ENCODE data around the gene CDKN1C.

Gene CDKN1C

DNA sequence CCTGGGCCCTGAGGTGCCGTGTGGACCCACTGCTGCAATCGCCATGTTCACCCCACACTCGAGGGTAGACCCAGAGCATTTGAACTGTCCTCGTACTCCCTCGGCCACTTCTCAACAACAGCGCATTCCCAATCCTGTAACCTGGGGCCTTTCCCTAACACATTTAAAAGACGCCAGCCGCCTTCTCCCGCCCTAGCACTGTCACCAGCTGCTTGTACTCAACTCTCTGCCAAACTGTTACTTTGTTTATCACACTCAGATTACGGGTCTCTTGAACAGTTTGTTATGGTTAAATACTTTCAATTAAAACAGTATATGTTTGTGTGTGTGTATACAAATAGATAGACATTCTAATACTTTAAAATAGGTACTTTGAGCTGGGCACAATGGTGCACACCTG lies 20.7 kb downstream of the CDKN1C start:
- Histone ChIP-seq H4K20me1 (no peaks in the 10 kb centered on the region), H3K27me3 (peaks cover 26% of the 10 kb centered on the region), H3K4me1 (peaks cover 50% of the 10 kb centered on the region)

GRCh38 chr11:2863276-2863618 lies 22.3 kb downstream of the CDKN1C start:
- Histone ChIP-seq H3K27ac (no peak overlapping the region; the same call in 1 of the 2 replicates), H3K9ac (no peak overlapping the region), H3K36me3 (no peaks in the 10 kb centered on the region), H3K4me1 (peaks cover 45% of the 10 kb centered on the region), H3K4me2 (peak overlapping the region; percentile 30; the same call in 1 of the 2 replicates), H4K20me1 (no peaks in the 10 kb centered on the region), H3K9me3 (no peaks in the 10 kb centered on the region), H3K4me3 (no peak overlapping the region), H3K27me3 (peaks cover 11% of the 10 kb centered on the region; the same call in 1 of the 2 replicates)
- no peak for TF ChIP-seq Cebpa-rat (IDR thresholded peaks at IDR 0.05)

More for the DNA sequence above, 20.7 kb downstream of the CDKN1C start:
- no peak for TF ChIP-seq Cebpa-rat (IDR thresholded peaks at IDR 0.05)
- H3K27ac ChIP-seq: no peak overlapping the region
- H3K9me3 ChIP-seq: no peaks in the 10 kb centered on the region
- H3K9ac ChIP-seq: no peak overlapping the region
- H3K4me3 ChIP-seq: no peak overlapping the region
- peak overlapping the region; percentile 62 for H3K4me2 ChIP-seq
- H3K36me3 ChIP-seq: no peaks in the 10 kb centered on the region

DNA sequence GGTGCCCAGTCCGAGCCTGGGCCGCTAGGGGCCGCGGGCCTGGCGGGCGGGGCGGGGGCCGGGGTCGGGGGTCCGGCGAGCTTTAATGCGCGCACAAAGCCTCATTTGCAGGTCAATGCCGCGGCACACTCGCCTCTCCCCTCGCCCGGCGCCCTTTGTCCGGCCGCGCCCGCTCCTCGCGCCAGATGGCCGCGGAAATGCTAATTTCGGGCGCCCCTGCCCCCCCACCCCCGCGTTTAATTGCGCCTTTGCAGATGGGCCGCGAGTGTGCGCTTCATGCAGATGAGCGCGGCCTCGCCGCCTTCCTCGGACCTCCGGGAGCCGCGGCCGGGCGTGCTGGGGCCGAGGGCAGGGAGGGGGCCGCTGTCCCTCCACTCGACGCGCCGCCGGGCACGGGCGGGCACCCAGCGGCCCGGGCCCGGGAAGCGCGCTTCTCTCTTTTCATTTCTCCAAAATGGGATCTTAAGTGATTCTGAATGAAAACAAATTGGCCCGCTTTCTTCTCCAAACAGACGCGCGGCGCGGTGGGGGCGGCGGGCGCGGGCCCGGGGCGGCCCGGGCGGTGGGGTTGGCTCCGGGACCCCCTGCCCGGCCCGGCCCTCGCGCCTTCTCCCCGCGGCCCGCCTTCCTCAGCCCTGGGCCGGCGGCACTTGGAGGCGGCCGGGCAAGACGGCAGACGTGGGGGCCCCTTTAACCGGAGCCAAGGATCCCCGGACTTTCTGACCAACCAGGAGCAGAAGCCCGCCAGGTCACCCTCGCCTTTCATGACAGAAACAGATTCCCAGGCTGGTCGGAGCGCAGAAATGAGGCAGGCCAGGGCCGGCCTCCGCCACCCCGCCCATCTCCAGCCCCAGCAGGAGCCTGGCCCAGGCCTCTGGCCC lies 22.9 kb downstream of the CDKN1C start:
- H4K20me1 ChIP-seq: no peaks in the 10 kb centered on the region
- no peaks in the 10 kb centered on the region for H3K9me3 ChIP-seq
- H3K27ac ChIP-seq: no peak overlapping the region; the same call in 1 of the 2 replicates
- H3K4me3 ChIP-seq: no peak overlapping the region
- peaks cover 39% of the 10 kb centered on the region for H3K4me1 ChIP-seq
- H3K9ac ChIP-seq: no peak overlapping the region
- no peak overlapping the region; the same call in 1 of the 2 replicates for H3K4me2 ChIP-seq
- TF ChIP-seq Cebpa-rat (IDR thresholded peaks at IDR 0.05): no peak
- peaks cover 5% of the 10 kb centered on the region; the same call in 1 of the 2 replicates for H3K27me3 ChIP-seq
- H3K36me3 ChIP-seq: no peaks in the 10 kb centered on the region

- H3K27ac ChIP-seq: no peak overlapping the region
- no peaks in the 10 kb centered on the region for H3K36me3 ChIP-seq
- no peak for TF ChIP-seq Cebpa-rat (IDR thresholded peaks at IDR 0.05)
- no peaks in the 10 kb centered on the region for H3K27me3 ChIP-seq
- H3K4me1 ChIP-seq: peaks cover 40% of the 10 kb centered on the region
- H4K20me1 ChIP-seq: no peaks in the 10 kb centered on the region
- H3K9ac ChIP-seq: no peak overlapping the region
- peak overlapping the region; percentile 55 for H3K4me2 ChIP-seq
- H3K4me3 ChIP-seq: no peak overlapping the region
- H3K9me3 ChIP-seq: no peaks in the 10 kb centered on the region
Measured at GRCh38 chr11:2860636-2861035, 24.9 kb downstream of the CDKN1C start.

DNA sequence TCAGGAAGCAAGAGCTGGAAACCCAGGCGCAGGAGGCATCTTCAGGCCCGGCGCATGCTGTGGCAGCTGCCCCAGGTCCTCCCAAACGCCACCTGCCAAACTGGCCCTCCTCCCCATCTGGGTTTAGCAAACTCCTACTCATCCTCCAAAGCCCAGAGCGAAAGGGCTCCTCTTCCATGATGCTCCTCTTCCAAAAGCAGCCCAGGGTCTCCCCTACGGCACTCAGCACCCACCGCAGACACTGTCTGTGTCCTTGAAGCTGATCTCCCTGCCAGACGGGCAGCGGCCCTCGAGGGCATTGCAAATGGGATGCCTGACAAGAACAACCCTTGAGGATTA lies 25.9 kb downstream of the CDKN1C start:
- TF ChIP-seq Cebpa-rat (IDR thresholded peaks at IDR 0.05): no peak
- H3K36me3 ChIP-seq: no peaks in the 10 kb centered on the region
- H3K9ac ChIP-seq: no peak overlapping the region
- no peaks in the 10 kb centered on the region for H3K27me3 ChIP-seq
- no peak overlapping the region for H3K4me2 ChIP-seq
- peaks cover 37% of the 10 kb centered on the region for H3K4me1 ChIP-seq
- no peak overlapping the region for H3K4me3 ChIP-seq
- H4K20me1 ChIP-seq: no peaks in the 10 kb centered on the region
- H3K27ac ChIP-seq: no peak overlapping the region
- no peaks in the 10 kb centered on the region for H3K9me3 ChIP-seq

DNA sequence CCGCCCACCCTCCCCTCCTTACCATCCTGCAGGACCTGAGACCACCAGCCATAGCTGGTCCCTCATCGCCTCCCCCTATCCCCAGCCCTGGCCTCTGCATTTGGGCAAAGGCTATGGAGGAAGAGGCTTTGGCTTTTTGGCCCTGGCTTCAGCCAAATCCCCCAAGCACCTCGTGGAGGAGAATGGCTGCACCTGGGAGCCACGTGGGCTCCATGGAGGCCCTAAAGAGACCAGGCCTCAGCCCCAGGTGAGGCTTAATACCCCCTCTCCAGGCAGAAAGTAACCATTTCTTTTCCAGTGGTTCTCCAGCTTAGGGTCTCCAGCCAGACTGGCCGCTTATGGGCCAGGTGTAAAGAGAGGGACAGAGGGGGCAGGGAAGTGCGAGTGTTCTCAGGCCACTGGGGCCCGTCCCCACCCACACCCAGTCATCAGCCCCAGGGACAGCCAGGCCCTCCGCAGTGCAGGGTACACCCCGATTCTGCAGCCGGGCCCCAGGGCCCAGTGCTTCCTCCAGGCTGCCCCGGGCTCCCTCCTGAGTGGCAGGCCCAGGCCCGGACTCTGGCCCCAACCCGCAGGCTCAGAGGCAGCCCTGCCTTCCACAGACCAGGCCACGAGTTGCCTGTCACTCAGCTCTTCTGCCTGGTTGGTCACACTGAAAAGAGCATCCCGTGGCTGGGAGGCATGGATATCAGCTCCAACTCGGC lies 26.4 kb downstream of the CDKN1C start:
- H3K4me1 ChIP-seq: peaks cover 31% of the 10 kb centered on the region
- no peaks in the 10 kb centered on the region for H4K20me1 ChIP-seq
- H3K36me3 ChIP-seq: no peaks in the 10 kb centered on the region
- no peak for TF ChIP-seq Cebpa-rat (IDR thresholded peaks at IDR 0.05)
- no peak overlapping the region for H3K27ac ChIP-seq
- H3K4me2 ChIP-seq: no peak overlapping the region
- no peaks in the 10 kb centered on the region for H3K9me3 ChIP-seq
- no peak overlapping the region for H3K9ac ChIP-seq
- H3K27me3 ChIP-seq: no peaks in the 10 kb centered on the region
- H3K4me3 ChIP-seq: no peak overlapping the region

- H3K27me3 ChIP-seq: no peaks in the 10 kb centered on the region
- no peak overlapping the region for H3K9ac ChIP-seq
- no peak overlapping the region for H3K27ac ChIP-seq
- TF ChIP-seq Cebpa-rat (IDR thresholded peaks at IDR 0.05): no peak
- peaks cover 19% of the 10 kb centered on the region for H3K4me1 ChIP-seq
- no peaks in the 10 kb centered on the region for H3K36me3 ChIP-seq
- no peak overlapping the region for H3K4me2 ChIP-seq
- H4K20me1 ChIP-seq: no peaks in the 10 kb centered on the region
- no peak overlapping the region for H3K4me3 ChIP-seq
- H3K9me3 ChIP-seq: no peaks in the 10 kb centered on the region
Measured at GRCh38 chr11:2857918-2858317, 27.7 kb downstream of the CDKN1C start.

- Histone ChIP-seq H3K36me3 (no peaks in the 10 kb centered on the region), H3K9me3 (no peaks in the 10 kb centered on the region), H4K20me1 (no peaks in the 10 kb centered on the region), H3K4me2 (no peak overlapping the region), H3K27ac (no peak overlapping the region), H3K27me3 (no peaks in the 10 kb centered on the region), H3K4me1 (peaks cover 17% of the 10 kb centered on the region), H3K9ac (no peak overlapping the region), H3K4me3 (no peak overlapping the region)
- TF ChIP-seq Cebpa-rat (IDR thresholded peaks at IDR 0.05): no peak
Measured at GRCh38 chr11:2857276-2857675, 28.3 kb downstream of the CDKN1C start.

- H3K4me2 ChIP-seq: no peak overlapping the region
- no peaks in the 10 kb centered on the region for H3K9me3 ChIP-seq
- no peak overlapping the region for H3K4me3 ChIP-seq
- H3K4me1 ChIP-seq: peaks cover 25% of the 10 kb centered on the region
- H3K27ac ChIP-seq: no peak overlapping the region
- H3K9ac ChIP-seq: no peak overlapping the region
- no peaks in the 10 kb centered on the region for H3K36me3 ChIP-seq
- no peak for TF ChIP-seq Cebpa-rat (IDR thresholded peaks at IDR 0.05)
- no peaks in the 10 kb centered on the region for H3K27me3 ChIP-seq
- no peaks in the 10 kb centered on the region for H4K20me1 ChIP-seq
Measured at GRCh38 chr11:2855162-2855561, 30.4 kb downstream of the CDKN1C start.

DNA sequence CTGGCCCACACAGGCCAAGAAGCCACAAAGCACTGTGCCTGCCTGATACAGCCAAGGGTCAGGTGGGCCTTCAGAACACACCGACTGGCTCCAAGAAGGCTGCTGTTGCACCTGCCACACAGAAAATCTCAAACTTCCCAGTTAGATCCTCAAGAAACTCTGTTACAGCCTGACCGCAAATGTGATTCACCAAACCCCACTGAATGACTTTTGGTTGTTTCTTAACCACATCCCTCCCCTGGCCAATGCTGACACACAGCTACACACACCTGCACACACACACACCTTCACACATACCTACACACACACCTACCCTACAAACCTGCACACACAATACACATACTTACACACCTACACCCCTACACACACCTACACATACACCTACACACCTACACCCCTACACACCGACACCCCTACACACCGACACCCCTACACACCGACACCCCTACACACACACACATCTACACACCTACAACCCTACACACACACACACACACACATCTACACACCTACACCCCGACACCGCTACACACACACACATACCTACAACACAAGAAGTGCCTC lies 31.5 kb downstream of the CDKN1C start:
- H3K27me3 ChIP-seq: no peaks in the 10 kb centered on the region
- H4K20me1 ChIP-seq: no peaks in the 10 kb centered on the region
- no peak overlapping the region for H3K4me2 ChIP-seq
- no peak overlapping the region for H3K9ac ChIP-seq
- no peak for TF ChIP-seq Cebpa-rat (IDR thresholded peaks at IDR 0.05)
- no peak overlapping the region for H3K4me3 ChIP-seq
- H3K36me3 ChIP-seq: no peaks in the 10 kb centered on the region
- no peak overlapping the region for H3K27ac ChIP-seq
- H3K9me3 ChIP-seq: no peaks in the 10 kb centered on the region
- peaks cover 29% of the 10 kb centered on the region for H3K4me1 ChIP-seq

Data from BLaER1 (cell line).